ENCODE results near the gene OTULIN.

Gene OTULIN

DNA sequence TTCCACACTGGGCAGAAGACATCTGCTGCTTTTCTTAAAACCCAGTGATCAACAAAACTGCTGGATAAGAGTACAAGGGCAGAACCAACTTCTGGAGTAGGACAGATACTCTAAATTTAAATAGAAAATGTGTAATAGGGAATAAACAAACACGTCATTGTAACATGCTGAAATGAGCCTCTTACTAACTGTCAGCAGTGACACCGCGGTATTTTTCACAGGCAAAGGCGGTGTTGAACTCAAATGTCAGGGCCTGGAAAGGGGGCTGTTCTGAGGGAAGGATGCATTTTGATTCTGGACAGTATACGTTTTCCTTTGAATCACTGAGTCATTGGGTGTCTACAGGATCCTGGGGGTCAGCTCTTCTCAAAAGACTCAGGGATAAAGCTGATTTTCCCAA lies 73.5 kb downstream of the OTULIN start:
- no peak for TF ChIP-seq CTCF (IDR thresholded peaks at IDR 0.05; ENCODE audit: insufficient read depth, low read length, poor library complexity, severe bottlenecking)
- DNase-seq (ENCODE audit: extremely low read depth, insufficient read length) = no peak
- Histone ChIP-seq H3K4me3 (replicated peaks; ENCODE audit: low read depth, low read length) (no peak overlapping the region), H3K36me3 (ENCODE audit: control insufficient read depth, insufficient read depth, low read length) (no peaks in the 10 kb centered on the region), H3K27me3 (replicated peaks; ENCODE audit: control insufficient read depth, insufficient read depth, low read length) (no peaks in the 10 kb centered on the region)

GRCh38 chr5:14739538-14739937 lies 75.0 kb downstream of the OTULIN start:
- DNase-seq (ENCODE audit: extremely low read depth, insufficient read length) = no peak
- H3K36me3 ChIP-seq (ENCODE audit: control insufficient read depth, insufficient read depth, low read length) = no peaks in the 10 kb centered on the region
- TF ChIP-seq CTCF (IDR thresholded peaks at IDR 0.05; ENCODE audit: insufficient read depth, low read length, poor library complexity, severe bottlenecking) = no peak
- no peak overlapping the region for H3K4me3 ChIP-seq (replicated peaks; ENCODE audit: low read depth, low read length)
- H3K27me3 ChIP-seq (replicated peaks; ENCODE audit: control insufficient read depth, insufficient read depth, low read length) = no peaks in the 10 kb centered on the region

DNA sequence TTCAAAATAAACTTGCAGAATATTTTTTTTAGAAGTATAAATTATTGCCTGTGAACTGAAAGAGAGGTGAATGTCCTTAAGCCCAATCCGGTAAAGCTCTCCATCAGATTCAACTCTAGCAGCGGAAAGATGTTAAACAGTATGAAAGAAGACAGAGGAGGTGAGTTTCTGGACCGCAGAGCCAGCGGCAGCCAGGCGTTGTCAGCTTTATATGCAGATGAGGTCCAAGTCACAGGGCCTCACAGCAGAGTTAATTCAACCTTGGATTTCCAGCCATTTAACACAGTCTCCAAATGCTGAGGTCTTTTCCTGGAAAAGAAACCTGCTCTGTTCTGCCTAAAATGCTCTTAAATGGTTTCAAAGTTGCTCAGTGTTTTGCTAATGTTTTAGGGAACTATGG lies 75.5 kb downstream of the OTULIN start:
- Histone ChIP-seq H3K27me3 (replicated peaks; ENCODE audit: control insufficient read depth, insufficient read depth, low read length) (no peaks in the 10 kb centered on the region), H3K36me3 (ENCODE audit: control insufficient read depth, insufficient read depth, low read length) (no peaks in the 10 kb centered on the region), H3K4me3 (replicated peaks; ENCODE audit: low read depth, low read length) (no peak overlapping the region)
- DNase-seq (ENCODE audit: extremely low read depth, insufficient read length) = no peak
- no peak for TF ChIP-seq CTCF (IDR thresholded peaks at IDR 0.05; ENCODE audit: insufficient read depth, low read length, poor library complexity, severe bottlenecking)

GRCh38 chr5:14741131-14741530 lies 76.6 kb downstream of the OTULIN start:
- H3K36me3 ChIP-seq (ENCODE audit: control insufficient read depth, insufficient read depth, low read length) = no peaks in the 10 kb centered on the region
- no peaks in the 10 kb centered on the region for H3K27me3 ChIP-seq (replicated peaks; ENCODE audit: control insufficient read depth, insufficient read depth, low read length)
- no peak for TF ChIP-seq CTCF (IDR thresholded peaks at IDR 0.05; ENCODE audit: insufficient read depth, low read length, poor library complexity, severe bottlenecking)
- no peak for DNase-seq (ENCODE audit: extremely low read depth, insufficient read length)
- no peak overlapping the region for H3K4me3 ChIP-seq (replicated peaks; ENCODE audit: low read depth, low read length)

- no peak overlapping the region for H3K4me3 ChIP-seq (replicated peaks; ENCODE audit: low read depth, low read length)
- DNase-seq (ENCODE audit: extremely low read depth, insufficient read length) = no peak
- H3K27me3 ChIP-seq (replicated peaks; ENCODE audit: control insufficient read depth, insufficient read depth, low read length) = no peaks in the 10 kb centered on the region
- no peak for TF ChIP-seq CTCF (IDR thresholded peaks at IDR 0.05; ENCODE audit: insufficient read depth, low read length, poor library complexity, severe bottlenecking)
- H3K36me3 ChIP-seq (ENCODE audit: control insufficient read depth, insufficient read depth, low read length) = no peaks in the 10 kb centered on the region
These were observed 77.4 kb downstream of the OTULIN start for GRCh38 chr5:14741801-14742440.

- no peaks in the 10 kb centered on the region for H3K27me3 ChIP-seq (replicated peaks; ENCODE audit: control insufficient read depth, insufficient read depth, low read length)
- no peaks in the 10 kb centered on the region for H3K36me3 ChIP-seq (ENCODE audit: control insufficient read depth, insufficient read depth, low read length)
- no peak for TF ChIP-seq CTCF (IDR thresholded peaks at IDR 0.05; ENCODE audit: insufficient read depth, low read length, poor library complexity, severe bottlenecking)
- DNase-seq (ENCODE audit: extremely low read depth, insufficient read length) = no peak
- H3K4me3 ChIP-seq (replicated peaks; ENCODE audit: low read depth, low read length) = no peak overlapping the region
These were observed 78.0 kb downstream of the OTULIN start for GRCh38 chr5:14742498-14742897.
